NCI-H1694 (cell line): Measurements from ENCODE around the gene SDC4.
A peak's percentile ranks its signal among the peaks of the same experiment; 100 is the strongest.
"Not testable (repeated sequence)": the region's sequence is repeated elsewhere in the genome, so short reads cannot be mapped to it uniquely, and the experiment has no call there.

Experiments
- DNase-seq: peaks from one replicate; lab custom pipeline; 2025; lab: John Stamatoyannopoulos, UW

Gene SDC4

GRCh38 chr20:45363611-45364492 lies 15.6 kb upstream of the SDC4 start:
- DNase-seq, result no peak

DNA sequence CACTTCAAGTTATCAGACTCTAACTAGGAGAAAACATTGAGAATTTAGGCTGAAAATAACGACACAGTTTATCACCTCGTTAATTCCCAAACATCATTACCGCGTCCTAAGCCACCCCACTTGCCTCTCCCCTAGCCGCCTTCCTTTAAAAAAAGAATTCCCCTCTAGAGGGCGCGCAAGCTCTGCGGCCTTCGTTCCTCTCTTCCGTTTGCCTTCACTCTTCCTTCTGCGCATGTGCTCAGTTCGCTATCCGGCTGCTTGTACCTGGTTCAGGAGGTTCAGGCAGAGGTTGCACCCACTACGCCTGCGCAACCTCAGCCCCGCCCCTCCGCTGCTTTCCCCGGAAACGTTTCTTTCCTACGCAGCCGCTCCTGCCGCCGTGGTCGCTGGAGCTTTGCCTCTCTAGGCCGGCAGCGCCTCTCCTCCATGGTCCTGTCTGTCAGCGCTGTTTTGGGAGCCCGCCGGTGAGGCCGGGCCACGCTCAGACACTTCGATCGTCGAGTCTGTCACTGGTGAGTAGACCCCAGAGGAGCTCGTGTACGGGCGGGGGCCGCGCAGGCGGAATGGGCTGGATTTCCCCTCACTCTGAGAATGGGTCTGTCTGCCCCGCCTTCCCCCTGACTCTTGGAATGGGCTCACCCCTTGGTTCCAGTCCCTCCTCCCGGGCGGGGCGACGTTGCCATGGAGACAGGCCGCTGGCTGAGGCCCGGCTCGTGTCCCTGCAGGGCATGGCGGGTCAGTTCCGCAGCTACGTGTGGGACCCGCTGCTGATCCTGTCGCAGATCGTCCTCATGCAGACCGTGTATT lies 14.8 kb upstream of the SDC4 start, which contains the start of gene SYS1:
Gene SYS1 (plus strand): TSS at position 353 of the 807 bp plus-strand sequence. CDS start 376 bp downstream, at position 729.
- peak; percentile 95 for DNase-seq

- no peak for DNase-seq
These were observed 13.6 kb upstream of the SDC4 start for GRCh38 chr20:45361793-45362192.

GRCh38 chr20:45359406-45360148 lies 11.4 kb upstream of the SDC4 start:
- no peak for DNase-seq

- DNase-seq, result no peak
These were observed 10.8 kb upstream of the SDC4 start for GRCh38 chr20:45359069-45359405.

DNA sequence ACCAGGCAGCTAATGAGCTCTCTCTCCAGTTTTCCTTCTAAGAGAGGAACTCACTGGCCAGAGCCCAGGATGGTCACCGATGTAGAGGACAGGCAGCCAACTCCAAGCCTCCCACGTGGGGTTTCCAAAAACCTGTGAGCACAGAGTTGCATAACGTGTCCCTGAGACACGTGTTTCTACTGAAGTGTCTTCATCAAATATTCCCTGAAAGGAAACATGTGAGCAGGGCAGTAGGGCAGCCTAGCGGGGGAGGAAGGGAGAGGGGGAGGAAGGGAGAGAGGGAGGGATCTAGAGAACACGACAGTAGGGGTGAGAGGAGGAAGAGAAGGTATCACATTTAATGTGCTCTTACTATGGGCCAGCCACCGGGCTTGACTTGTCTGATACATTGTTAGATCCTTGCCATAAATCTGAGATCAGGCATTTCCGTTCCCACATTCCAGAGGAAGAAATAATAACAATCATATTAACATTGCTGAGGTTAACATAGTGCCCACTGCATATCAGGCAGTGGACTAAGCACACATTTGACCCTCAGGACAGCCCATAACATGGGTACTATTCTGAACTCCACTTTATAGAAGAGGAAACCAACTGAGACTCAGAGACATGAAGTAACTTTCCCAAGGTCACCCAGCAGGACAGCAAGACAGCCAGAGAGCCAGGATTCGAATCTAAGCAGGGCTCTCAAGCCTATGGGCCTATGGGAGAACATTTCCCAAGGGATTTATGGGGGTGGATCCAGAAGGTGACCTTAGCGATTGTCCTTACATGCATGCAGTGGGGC lies 10.3 kb upstream of the SDC4 start:
- DNase-seq, result no peak

- no peak for DNase-seq
These were observed 7.2 kb upstream of the SDC4 start for GRCh38 chr20:45355209-45356084.

- DNase-seq, result no peak
These were observed 6.4 kb upstream of the SDC4 start for GRCh38 chr20:45354423-45355208.

- DNase-seq, result no peak
These were observed 5.5 kb upstream of the SDC4 start for GRCh38 chr20:45353746-45354145.

DNA sequence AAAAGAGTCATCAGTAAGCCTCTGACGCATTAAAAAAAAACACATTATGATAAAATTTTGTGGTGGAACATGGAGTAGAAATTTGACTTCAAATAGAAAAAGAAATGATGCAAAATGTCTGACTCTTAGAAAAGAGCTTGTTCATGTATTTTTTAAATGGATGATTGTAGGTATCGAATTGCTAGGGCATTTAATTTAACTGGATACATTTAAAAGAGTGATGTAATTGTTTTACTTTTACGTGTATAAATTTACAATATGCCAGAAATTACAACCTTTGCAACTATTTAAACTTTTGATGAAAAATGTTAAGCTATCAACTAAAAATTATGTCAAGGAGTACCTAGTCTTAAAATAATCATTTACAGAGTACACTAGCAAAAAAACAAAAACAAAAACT lies 4.5 kb upstream of the SDC4 start:
- DNase-seq, result no peak

- DNase-seq, result not testable (repeated sequence)
These were observed 2.6 kb upstream of the SDC4 start for GRCh38 chr20:45350795-45351194.

GRCh38 chr20:45350217-45350616 lies 2.0 kb upstream of the SDC4 start:
- no peak for DNase-seq

DNA sequence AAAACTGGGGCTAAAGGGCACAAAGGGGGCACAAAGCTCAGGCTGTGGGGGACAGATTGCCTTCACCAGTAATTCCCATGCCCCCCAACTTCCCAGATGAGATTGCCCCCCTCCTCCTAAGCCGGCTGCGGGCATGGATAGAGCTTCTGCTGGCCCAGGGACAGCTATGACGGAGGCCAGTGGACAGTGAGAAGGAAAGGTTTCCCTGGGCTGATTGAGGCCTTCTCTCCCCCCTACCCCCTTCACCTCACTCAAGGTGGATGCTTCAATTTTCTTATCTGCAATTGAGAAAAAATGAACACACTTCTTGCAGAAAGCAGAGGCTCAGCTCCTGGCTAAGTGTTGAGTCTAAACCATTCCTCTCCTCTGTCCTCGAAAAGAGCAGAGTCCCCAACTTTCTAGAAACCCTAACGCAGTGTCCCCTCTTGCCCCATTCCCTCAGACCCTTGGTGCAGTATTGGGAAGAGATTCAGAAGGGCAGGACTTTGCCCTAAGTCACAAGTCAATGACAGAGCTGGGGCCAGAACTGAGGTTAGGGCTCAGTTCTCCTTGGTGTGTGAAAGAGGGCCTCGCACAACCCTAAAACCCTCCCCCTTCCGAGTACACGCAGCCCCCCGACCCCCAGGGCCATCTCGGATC lies 808 bp downstream of the SDC4 start:
- no peak for DNase-seq

DNA sequence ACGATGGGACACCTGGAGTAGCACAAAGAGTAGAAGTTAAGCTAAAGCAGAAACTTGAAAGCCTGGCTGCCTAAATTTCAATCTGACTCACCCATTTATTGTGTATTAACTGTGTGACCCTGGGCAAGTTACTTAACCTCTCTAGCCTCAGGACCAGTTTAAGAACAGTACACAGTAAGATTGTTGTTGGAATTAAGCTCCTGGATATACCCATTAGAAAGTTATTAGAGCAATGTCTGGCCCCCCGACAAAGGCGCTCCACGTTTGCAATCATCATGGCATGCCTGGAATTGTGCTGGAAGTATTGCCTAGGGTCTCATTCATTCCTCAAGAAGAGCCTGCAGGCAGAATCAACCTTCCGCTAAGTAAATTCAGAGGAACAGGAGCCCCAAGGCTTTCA lies 1.4 kb downstream of the SDC4 start:
- no peak for DNase-seq

- no peak for DNase-seq
These were observed 1.9 kb downstream of the SDC4 start for GRCh38 chr20:45346291-45346718.

DNA sequence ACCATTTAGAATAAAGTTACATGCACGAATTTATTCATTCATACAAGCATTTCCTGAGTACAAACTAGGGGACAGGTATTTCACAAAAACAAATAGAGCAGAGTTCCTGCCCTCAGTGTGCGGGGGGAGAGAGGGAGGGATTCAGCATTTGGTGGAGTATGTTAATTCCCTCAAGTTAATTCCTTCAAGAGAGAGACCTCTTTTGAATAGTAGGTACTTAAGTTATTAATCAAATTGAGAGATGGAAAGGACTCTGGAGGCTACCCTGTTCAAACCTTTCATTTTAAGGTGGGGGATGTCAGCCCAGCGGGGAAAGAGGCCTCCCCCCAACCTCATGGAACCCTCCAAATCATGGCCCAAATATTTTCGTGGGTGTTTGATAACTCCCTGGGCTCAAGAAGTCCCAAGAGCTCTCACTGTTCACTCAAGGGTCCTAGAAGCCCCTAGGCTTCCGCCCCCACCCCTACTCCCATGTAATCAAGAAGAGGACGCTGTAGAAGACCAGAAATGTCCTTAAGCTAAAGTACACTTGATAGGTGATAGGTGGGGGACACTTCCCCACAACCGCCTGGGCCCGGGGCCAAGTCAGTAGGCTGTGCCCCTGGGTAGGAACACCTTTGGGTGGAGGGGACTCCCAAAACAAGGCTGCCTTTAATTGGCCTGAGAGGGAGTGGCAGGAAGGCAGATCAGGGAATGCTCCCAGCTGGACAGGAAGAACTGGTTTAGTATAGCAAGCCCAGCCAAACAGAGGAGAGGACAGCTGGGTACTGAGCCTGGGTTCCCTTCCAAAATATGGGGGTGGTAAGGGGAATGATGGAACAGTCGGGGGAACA lies 2.9 kb downstream of the SDC4 start:
- DNase-seq, result no peak

- no peak for DNase-seq
These were observed 3.9 kb downstream of the SDC4 start for GRCh38 chr20:45344168-45344860.
